Forelimb muscle (tissue), 1 donor: ENCODE measurements around the gene RRM1. TPM values are rescaled to one million over a fixed set of nuclear protein-coding genes. Genes with fewer than 3 reads are reported as not detected.
"Not testable (repeated sequence)": the region's sequence is repeated elsewhere in the genome, so short reads cannot be mapped to it uniquely, and the experiment has no call there.

Experiments used
- DNase-seq: peaks from one replicate; pipeline ENCODE4 v3.0.0-alpha.2; 2013; ENCODE audit warnings: low read depth
- polyA plus RNA-seq: library from polyadenylated mRNA; unstranded; fragments of 120-200 nt; gene quantifications from one replicate; pipeline ENCODE4 v1.2.1, GENCODE V29; 2013; ENCODE audit not compliant: insufficient read length

The RRM1 gene
- polyA plus RNA-seq, 1 donor = 35.1 TPM

GRCh38 chr11:4076774-4077173 is 17.8 kb upstream of the RRM1 start:
- no peak for DNase-seq

- no peak for DNase-seq
Measured at GRCh38 chr11:4083198-4083597, 11.4 kb upstream of the RRM1 start.

GRCh38 chr11:4084406-4085125 is 10.0 kb upstream of the RRM1 start:
- no peak for DNase-seq

- no peak for DNase-seq
Measured at GRCh38 chr11:4085575-4085974, 9.0 kb upstream of the RRM1 start.

- DNase-seq = no peak
Measured at GRCh38 chr11:4086575-4087353, 7.8 kb upstream of the RRM1 start.

GRCh38 chr11:4087551-4087950 is 7.0 kb upstream of the RRM1 start:
- DNase-seq = no peak

GRCh38 chr11:4090258-4090657 is 4.3 kb upstream of the RRM1 start:
- no peak for DNase-seq

GRCh38 chr11:4092026-4092425 is 2.6 kb upstream of the RRM1 start:
- no peak for DNase-seq

- no peak for DNase-seq
Measured at GRCh38 chr11:4093519-4094347, 866 bp upstream of the RRM1 start.

GRCh38 chr11:4095509-4096230 is 1.1 kb downstream of the RRM1 start:
- DNase-seq = no peak

GRCh38 chr11:4098026-4098621 is 3.5 kb downstream of the RRM1 start:
- DNase-seq = no peak

- no peak for DNase-seq
Measured at GRCh38 chr11:4102711-4103110, 8.1 kb downstream of the RRM1 start.

GRCh38 chr11:4103269-4103668 is 8.7 kb downstream of the RRM1 start:
- DNase-seq = no peak

- no peak for DNase-seq
Measured at GRCh38 chr11:4105916-4106315, 11.3 kb downstream of the RRM1 start.

GRCh38 chr11:4111834-4112233 is 17.2 kb downstream of the RRM1 start:
- no peak for DNase-seq

GRCh38 chr11:4115128-4115527 is 20.5 kb downstream of the RRM1 start:
- no peak for DNase-seq

- DNase-seq = no peak
Measured at GRCh38 chr11:4118107-4118506, 23.5 kb downstream of the RRM1 start.

GRCh38 chr11:4123218-4123617 is 28.6 kb downstream of the RRM1 start:
- no peak for DNase-seq

GRCh38 chr11:4125141-4125540 is 30.5 kb downstream of the RRM1 start:
- no peak for DNase-seq

GRCh38 chr11:4127357-4127756 is 32.8 kb downstream of the RRM1 start:
- DNase-seq = no peak

GRCh38 chr11:4130219-4130618 is 35.6 kb downstream of the RRM1 start:
- DNase-seq = not testable (repeated sequence)
